Measurements from ENCODE around the gene NRXN3. TPM values are rescaled to one million over a fixed set of nuclear protein-coding genes. Genes with fewer than 3 reads are reported as not detected.

The NRXN3 gene
- total RNA-seq, 1 experiment from 2014 or later, result not detected

DNA sequence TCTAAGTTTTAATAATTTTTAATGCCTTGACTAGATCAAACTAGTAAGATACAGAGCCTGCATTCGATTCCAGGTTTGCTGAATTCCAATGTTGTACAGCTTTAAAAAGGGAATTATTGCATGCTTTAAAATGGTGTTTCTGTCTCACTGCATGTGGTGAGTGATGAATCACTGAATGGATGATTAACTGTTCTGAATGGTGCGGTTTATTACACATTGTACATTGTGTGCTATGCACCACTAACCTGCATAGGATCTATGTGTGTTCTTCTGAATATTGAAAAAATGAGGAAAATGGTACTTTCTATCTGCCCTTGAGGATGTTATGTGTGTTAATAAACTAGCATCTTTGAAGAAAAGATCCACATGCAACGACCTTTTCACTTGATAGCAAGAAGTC, 231.7 kb downstream of the NRXN3 start:
- no peak overlapping the region for H3K27ac ChIP-seq (ENCODE audit: low read depth, low read length)
- no peak overlapping the region for H3K4me2 ChIP-seq (ENCODE audit: low read length)
- H3K9me2 ChIP-seq (ENCODE audit: insufficient read depth), result no peaks in the 10 kb centered on the region
- no peak for ATAC-seq
- H3K4me1 ChIP-seq (ENCODE audit: control insufficient read depth in 1 of 2, insufficient read depth in 2 of 2, low read length in 2 of 2), result no peaks in the 10 kb centered on the region
- H3K4me3 ChIP-seq (replicated peaks in 1 of 2; ENCODE audit: low read depth in 1 of 2, low read length in 2 of 2), result no peak overlapping the region
- TF ChIP-seq FOSL1 (IDR thresholded peaks at IDR 0.05; ENCODE audit: low read depth), result no peak
- TF ChIP-seq SP1 (IDR thresholded peaks at IDR 0.05; ENCODE audit: low read depth), result no peak
- TF ChIP-seq SRF (IDR thresholded peaks at IDR 0.05; ENCODE audit: low read depth), result no peak
- no peak for TF ChIP-seq EGR1 (IDR thresholded peaks at IDR 0.05; ENCODE audit: low read depth)
- no peak for TF ChIP-seq RAD21 (IDR thresholded peaks at IDR 0.05; ENCODE audit: low read depth)
- TF ChIP-seq ELF1 (IDR thresholded peaks at IDR 0.05; ENCODE audit: borderline replicate concordance, low read depth), result no peak
- TF ChIP-seq POLR2AphosphoS5 (IDR thresholded peaks at IDR 0.05; ENCODE audit: low read depth, low read length), result no peak
- TF ChIP-seq ZFX (IDR thresholded peaks at IDR 0.05), result no peak
- TF ChIP-seq EZH2phosphoT487 (IDR thresholded peaks at IDR 0.05; ENCODE audit: borderline replicate concordance), result no peak
- TF ChIP-seq EZH2 (IDR thresholded peaks at IDR 0.05), result no peak
- TF ChIP-seq SIN3A (IDR thresholded peaks at IDR 0.05; ENCODE audit: low read depth), result no peak
- TF ChIP-seq YY1 (IDR thresholded peaks at IDR 0.05; ENCODE audit: extremely low read depth, insufficient replicate concordance, low read depth, low read length), result no peak
- TF ChIP-seq, protein P1, sequence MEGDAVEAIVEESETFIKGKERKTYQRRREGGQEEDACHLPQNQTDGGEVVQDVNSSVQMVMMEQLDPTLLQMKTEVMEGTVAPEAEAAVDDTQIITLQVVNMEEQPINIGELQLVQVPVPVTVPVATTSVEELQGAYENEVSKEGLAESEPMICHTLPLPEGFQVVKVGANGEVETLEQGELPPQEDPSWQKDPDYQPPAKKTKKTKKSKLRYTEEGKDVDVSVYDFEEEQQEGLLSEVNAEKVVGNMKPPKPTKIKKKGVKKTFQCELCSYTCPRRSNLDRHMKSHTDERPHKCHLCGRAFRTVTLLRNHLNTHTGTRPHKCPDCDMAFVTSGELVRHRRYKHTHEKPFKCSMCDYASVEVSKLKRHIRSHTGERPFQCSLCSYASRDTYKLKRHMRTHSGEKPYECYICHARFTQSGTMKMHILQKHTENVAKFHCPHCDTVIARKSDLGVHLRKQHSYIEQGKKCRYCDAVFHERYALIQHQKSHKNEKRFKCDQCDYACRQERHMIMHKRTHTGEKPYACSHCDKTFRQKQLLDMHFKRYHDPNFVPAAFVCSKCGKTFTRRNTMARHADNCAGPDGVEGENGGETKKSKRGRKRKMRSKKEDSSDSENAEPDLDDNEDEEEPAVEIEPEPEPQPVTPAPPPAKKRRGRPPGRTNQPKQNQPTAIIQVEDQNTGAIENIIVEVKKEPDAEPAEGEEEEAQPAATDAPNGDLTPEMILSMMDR (IDR thresholded peaks at IDR 0.05 in 2 of 3, conservative IDR thresholded peaks at IDR 0.05 in 1 of 3; ENCODE audit: borderline replicate concordance in 1 of 3, insufficient read depth in 1 of 3, low read depth in 2 of 3, low read length in 2 of 3), result no peak
- TF ChIP-seq, protein P2, sequence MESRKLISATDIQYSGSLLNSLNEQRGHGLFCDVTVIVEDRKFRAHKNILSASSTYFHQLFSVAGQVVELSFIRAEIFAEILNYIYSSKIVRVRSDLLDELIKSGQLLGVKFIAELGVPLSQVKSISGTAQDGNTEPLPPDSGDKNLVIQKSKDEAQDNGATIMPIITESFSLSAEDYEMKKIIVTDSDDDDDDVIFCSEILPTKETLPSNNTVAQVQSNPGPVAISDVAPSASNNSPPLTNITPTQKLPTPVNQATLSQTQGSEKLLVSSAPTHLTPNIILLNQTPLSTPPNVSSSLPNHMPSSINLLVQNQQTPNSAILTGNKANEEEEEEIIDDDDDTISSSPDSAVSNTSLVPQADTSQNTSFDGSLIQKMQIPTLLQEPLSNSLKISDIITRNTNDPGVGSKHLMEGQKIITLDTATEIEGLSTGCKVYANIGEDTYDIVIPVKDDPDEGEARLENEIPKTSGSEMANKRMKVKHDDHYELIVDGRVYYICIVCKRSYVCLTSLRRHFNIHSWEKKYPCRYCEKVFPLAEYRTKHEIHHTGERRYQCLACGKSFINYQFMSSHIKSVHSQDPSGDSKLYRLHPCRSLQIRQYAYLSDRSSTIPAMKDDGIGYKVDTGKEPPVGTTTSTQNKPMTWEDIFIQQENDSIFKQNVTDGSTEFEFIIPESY (IDR thresholded peaks at IDR 0.05; ENCODE audit: extremely low read depth, insufficient replicate concordance, low read length), result no peak
- TF ChIP-seq POLR2A (IDR thresholded peaks at IDR 0.05; ENCODE audit: borderline replicate concordance, extremely low read depth, insufficient read depth, insufficient read length), result no peak
- no peak for TF ChIP-seq ZNF274 (IDR thresholded peaks at IDR 0.05; ENCODE audit: low read depth, low read length)
- TF ChIP-seq, protein P3, sequence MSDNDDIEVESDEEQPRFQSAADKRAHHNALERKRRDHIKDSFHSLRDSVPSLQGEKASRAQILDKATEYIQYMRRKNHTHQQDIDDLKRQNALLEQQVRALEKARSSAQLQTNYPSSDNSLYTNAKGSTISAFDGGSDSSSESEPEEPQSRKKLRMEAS (IDR thresholded peaks at IDR 0.05), result no peak
- TF ChIP-seq, protein P4, sequence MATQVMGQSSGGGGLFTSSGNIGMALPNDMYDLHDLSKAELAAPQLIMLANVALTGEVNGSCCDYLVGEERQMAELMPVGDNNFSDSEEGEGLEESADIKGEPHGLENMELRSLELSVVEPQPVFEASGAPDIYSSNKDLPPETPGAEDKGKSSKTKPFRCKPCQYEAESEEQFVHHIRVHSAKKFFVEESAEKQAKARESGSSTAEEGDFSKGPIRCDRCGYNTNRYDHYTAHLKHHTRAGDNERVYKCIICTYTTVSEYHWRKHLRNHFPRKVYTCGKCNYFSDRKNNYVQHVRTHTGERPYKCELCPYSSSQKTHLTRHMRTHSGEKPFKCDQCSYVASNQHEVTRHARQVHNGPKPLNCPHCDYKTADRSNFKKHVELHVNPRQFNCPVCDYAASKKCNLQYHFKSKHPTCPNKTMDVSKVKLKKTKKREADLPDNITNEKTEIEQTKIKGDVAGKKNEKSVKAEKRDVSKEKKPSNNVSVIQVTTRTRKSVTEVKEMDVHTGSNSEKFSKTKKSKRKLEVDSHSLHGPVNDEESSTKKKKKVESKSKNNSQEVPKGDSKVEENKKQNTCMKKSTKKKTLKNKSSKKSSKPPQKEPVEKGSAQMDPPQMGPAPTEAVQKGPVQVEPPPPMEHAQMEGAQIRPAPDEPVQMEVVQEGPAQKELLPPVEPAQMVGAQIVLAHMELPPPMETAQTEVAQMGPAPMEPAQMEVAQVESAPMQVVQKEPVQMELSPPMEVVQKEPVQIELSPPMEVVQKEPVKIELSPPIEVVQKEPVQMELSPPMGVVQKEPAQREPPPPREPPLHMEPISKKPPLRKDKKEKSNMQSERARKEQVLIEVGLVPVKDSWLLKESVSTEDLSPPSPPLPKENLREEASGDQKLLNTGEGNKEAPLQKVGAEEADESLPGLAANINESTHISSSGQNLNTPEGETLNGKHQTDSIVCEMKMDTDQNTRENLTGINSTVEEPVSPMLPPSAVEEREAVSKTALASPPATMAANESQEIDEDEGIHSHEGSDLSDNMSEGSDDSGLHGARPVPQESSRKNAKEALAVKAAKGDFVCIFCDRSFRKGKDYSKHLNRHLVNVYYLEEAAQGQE (IDR thresholded peaks at IDR 0.05; ENCODE audit: low read depth), result no peak
- no peak overlapping the region for H2AFZ ChIP-seq (ENCODE audit: low read depth, low read length, poor library complexity, severe bottlenecking)
- no peak overlapping the region for H3K9ac ChIP-seq (ENCODE audit: low read length)
- H3K9me3 ChIP-seq (ENCODE audit: control insufficient read depth in 1 of 2, insufficient read depth in 1 of 2, low read depth in 1 of 2, low read length in 2 of 2), result no peaks in the 10 kb centered on the region
- no peaks in the 10 kb centered on the region for H4K20me1 ChIP-seq (ENCODE audit: insufficient read depth)
- ChIA-PET RAD21 (ENCODE audit: low non-redundant PET in 1 of 2, low total read pairs in 2 of 2, uncharacterized antibody in 2 of 2, unreplicated experiment in 2 of 2) (no interaction called here), POLR2A (no interaction called here), CTCF (no interaction called here)
- DNase-seq (ENCODE audit: low read depth, low spot score), result no peak
- BruUV-seq (replicated peaks), result no TSS peak
- intact Hi-C loops (cut with micrococcal nuclease), result no loop called here
- no peaks in the 10 kb centered on the region for H3K79me2 ChIP-seq (ENCODE audit: insufficient read depth, low read length)
- H3K36me3 ChIP-seq (ENCODE audit: control insufficient read depth in 1 of 2, insufficient read depth in 2 of 2, low read length in 2 of 2), result no peaks in the 10 kb centered on the region
- H3K27me3 ChIP-seq (ENCODE audit: insufficient read depth, low read length), result peaks cover 5% of the 10 kb centered on the region; the same call in 1 of the 2 replicates

Data from HCT116 (cell line).